A549 (cell line): ENCODE data around the gene CEP63. TPM values are rescaled to one million over a fixed set of nuclear protein-coding genes. Genes with fewer than 3 reads are reported as not detected.

Experiments
- ATAC-seq, 2 experiments: fragments of 200-7000 bp in 1 of 2; fragments of >200 bp in 1 of 2; cut with Nextera tagmentation in 1 of 2; cut with Tn5 transposase in 1 of 2; 3 replicates each; pipeline versions ENCODE4 v1.8.0 to v1.9.1; 2018 to 2020; ENCODE audit warnings: mild to moderate bottlenecking in 1 of 2, moderate library complexity in 1 of 2
- CTCF ChIA-PET: fragments of 300-600 bp; sonication (Branson Sonifier 250); formaldehyde crosslinking; extraction: SDS; loops from one replicate; lab custom pipeline; 2021; ENCODE audit warnings: antibody characterized with exemption, inconsistent platforms; lab: Yijun Ruan, JAX
- POLR2A ChIA-PET: fragments of 350-600 bp; formaldehyde crosslinking; extraction: SDS; loops from one replicate; lab custom pipeline; 2021; ENCODE audit warnings: antibody characterized with exemption, inconsistent platforms; lab: Yijun Ruan, JAX
- DNase-seq, 2 experiments: peaks; one replicate each; pipeline versions ENCODE4 v3.0.0 to v3.0.0-alpha.2; 2011 to 2016; ENCODE audit warnings: low read depth in 1 of 2, low spot score in 1 of 2
- FAIRE-seq: peaks from 2 replicates; lab custom pipeline; 2011; peaks lifted over from hg19 to GRCh38; lab: Jason Lieb, UNC
- H3K27ac ChIP-seq, 2 experiments: fragments of >200 bp; sonication (Bioruptor Twin); formaldehyde crosslinking; 3 replicates each; pipeline ENCODE4 v1.5.1; 2016 to 2017
- H3K4me1 ChIP-seq: fragments of >200 bp; sonication (Bioruptor Twin); formaldehyde crosslinking; 3 replicates; pipeline ENCODE4 v1.6.1; 2016
- H3K4me2 ChIP-seq: fragments of >200 bp; sonication (Bioruptor Twin); formaldehyde crosslinking; 3 replicates; pipeline ENCODE4 v1.6.1; 2016
- H3K4me3 ChIP-seq: fragments of >200 bp; sonication (Bioruptor Twin); formaldehyde crosslinking; 3 replicates; pipeline ENCODE4 v1.5.1; 2016
- H3K9me3 ChIP-seq: fragments of >200 bp; sonication (Bioruptor Twin); formaldehyde crosslinking; 3 replicates; pipeline ENCODE4 v1.6.1; 2016
- CBX2 ChIP-seq: fragments of 200-600 bp; sonication (generic); IDR thresholded peaks from 2 replicates; pipeline ENCODE4 v1.6.1; 2016; ENCODE audit warnings: low read depth, mild to moderate bottlenecking, borderline replicate concordance
- CHD4 ChIP-seq: fragments of 200-600 bp; sonication (generic); IDR thresholded peaks from 2 replicates; pipeline ENCODE4 v1.6.1; 2016; ENCODE audit warnings: antibody characterized with exemption, mild to moderate bottlenecking, borderline replicate concordance
- EHF ChIP-seq: fragments of 250-450 bp; sonication (Bioruptor Pico); IDR thresholded peaks from 2 replicates; pipeline ENCODE4 v1.5.0; 2020; ENCODE audit warnings: mild to moderate bottlenecking
- EP300 ChIP-seq, 2 experiments: fragments of >200 bp; sonication (Bioruptor Twin); formaldehyde crosslinking; IDR thresholded peaks; 2 replicates in 1 of 2; 3 replicates in 1 of 2; pipeline ENCODE4 v1.6.1; 2016 to 2017
- FOSB ChIP-seq: fragments of 250-450 bp; sonication (Bioruptor Pico); IDR thresholded peaks from 2 replicates; pipeline ENCODE4 v1.5.0; 2020; ENCODE audit warnings: mild to moderate bottlenecking, moderate library complexity
- HES2 ChIP-seq: fragments of >200 bp; sonication (Bioruptor Twin); formaldehyde crosslinking; IDR thresholded peaks from 2 replicates; pipeline ENCODE4 v1.6.1; 2016
- MAFK ChIP-seq: fragments of 450-650 bp; IDR thresholded peaks from 2 replicates; pipeline ENCODE4 v1.6.1; 2014; ENCODE audit not compliant: partially characterized antibody
- RARB ChIP-seq: fragments of 250-450 bp; sonication (Bioruptor Pico); IDR thresholded peaks from 2 replicates; pipeline ENCODE4 v1.8.0; 2021; ENCODE audit warnings: mild to moderate bottlenecking, moderate library complexity
- SMC3 ChIP-seq: fragments of >200 bp; sonication (Bioruptor Twin); formaldehyde crosslinking; IDR thresholded peaks from 3 replicates; pipeline ENCODE4 v1.6.1; 2018; ENCODE audit warnings: inconsistent platforms
- SREBF2 ChIP-seq: fragments of 450-650 bp; IDR thresholded peaks from 2 replicates; pipeline ENCODE4 v1.6.1; 2014; ENCODE audit warnings: mild to moderate bottlenecking, moderate library complexity
- ZFP36 ChIP-seq: fragments of 450-650 bp; IDR thresholded peaks from 2 replicates; pipeline ENCODE4 v1.6.1; 2014; ENCODE audit warnings: borderline replicate concordance; ENCODE audit not compliant: partially characterized antibody
- ZNF302 ChIP-seq: fragments of 250-450 bp; sonication (Bioruptor Pico); IDR thresholded peaks from 2 replicates; pipeline ENCODE4 v1.9.0; 2021; ENCODE audit warnings: inconsistent platforms, mild to moderate bottlenecking, moderate library complexity
- WGBS: methylation state at CpG from one replicate; pipeline ENCODE4 v1.1.6; 2017; ENCODE audit errors: missing lambda C conversion rate; 5-methylcytosine and 5-hydroxymethylcytosine counted together
- polyA plus RNA-seq, 4 experiments: library from polyadenylated mRNA; depleted of rRNA in 3 of 4; stranded (reverse); fragments of >200 nt; fragmentation: RNase III in 1 of 4; extraction: RNeasy Plus Mini Kit Qiagen cat#74134 plus additional on column Dnase treatment in 1 of 4; gene quantifications; 2 replicates in 3 of 4; 3 replicates in 1 of 4; pipeline ENCODE4 v1.2.3, GENCODE V29; 2011 to 2017
- TF ChIP-seq, protein P1 (sequence below): IDR thresholded peaks from 2 replicates; pipeline ENCODE4 v1.6.1; 2012
- TF ChIP-seq, protein P2 (sequence below): fragments of 200-600 bp; sonication (generic); IDR thresholded peaks from 2 replicates; pipeline ENCODE4 v1.6.1; 2016; ENCODE audit warnings: antibody characterized with exemption, mild to moderate bottlenecking, moderate library complexity
- TF ChIP-seq, protein P3 (sequence below): fragments of >200 bp; sonication (Bioruptor Twin); formaldehyde crosslinking; IDR thresholded peaks from 3 replicates; pipeline ENCODE4 v1.5.1; 2016

Gene CEP63
- polyA plus RNA-seq, 2 of the 4 experiments (the other 2 are of a cell fraction): 17.4 to 24.0 TPM

GRCh38 chr3:134496471-134497071 lies 10.7 kb downstream of the CEP63 start:
- DNase-seq: no peak
- H3K27ac ChIP-seq: no peak overlapping the region
- H3K4me3 ChIP-seq: no peak overlapping the region
- FAIRE-seq: no peak
- no peaks in the 10 kb centered on the region for H3K9me3 ChIP-seq
- no peaks in the 10 kb centered on the region for H3K4me1 ChIP-seq
- ChIA-PET POLR2A (no interaction called here), CTCF (no interaction called here)
- 78% methylated on average over 3 of the region's 3 CpGs for WGBS
- no peak overlapping the region for H3K4me2 ChIP-seq
- TF ChIP-seq EHF (CRISPR knock-in tag) (no peak), FOSB (CRISPR knock-in tag) (no peak), MAFK (no peak), CBX2 (no peak), RARB (CRISPR knock-in tag) (no peak), EP300 (IDR thresholded peaks at IDR 0.05) (no peak), SMC3 (no peak), ZFP36 (no peak), CHD4 (no peak), ZNF302 (CRISPR knock-in tag) (no peak), HES2 (no peak), SREBF2 (no peak)
- TF ChIP-seq, protein P1, sequence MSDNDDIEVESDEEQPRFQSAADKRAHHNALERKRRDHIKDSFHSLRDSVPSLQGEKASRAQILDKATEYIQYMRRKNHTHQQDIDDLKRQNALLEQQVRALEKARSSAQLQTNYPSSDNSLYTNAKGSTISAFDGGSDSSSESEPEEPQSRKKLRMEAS: no peak
- TF ChIP-seq, protein P2, sequence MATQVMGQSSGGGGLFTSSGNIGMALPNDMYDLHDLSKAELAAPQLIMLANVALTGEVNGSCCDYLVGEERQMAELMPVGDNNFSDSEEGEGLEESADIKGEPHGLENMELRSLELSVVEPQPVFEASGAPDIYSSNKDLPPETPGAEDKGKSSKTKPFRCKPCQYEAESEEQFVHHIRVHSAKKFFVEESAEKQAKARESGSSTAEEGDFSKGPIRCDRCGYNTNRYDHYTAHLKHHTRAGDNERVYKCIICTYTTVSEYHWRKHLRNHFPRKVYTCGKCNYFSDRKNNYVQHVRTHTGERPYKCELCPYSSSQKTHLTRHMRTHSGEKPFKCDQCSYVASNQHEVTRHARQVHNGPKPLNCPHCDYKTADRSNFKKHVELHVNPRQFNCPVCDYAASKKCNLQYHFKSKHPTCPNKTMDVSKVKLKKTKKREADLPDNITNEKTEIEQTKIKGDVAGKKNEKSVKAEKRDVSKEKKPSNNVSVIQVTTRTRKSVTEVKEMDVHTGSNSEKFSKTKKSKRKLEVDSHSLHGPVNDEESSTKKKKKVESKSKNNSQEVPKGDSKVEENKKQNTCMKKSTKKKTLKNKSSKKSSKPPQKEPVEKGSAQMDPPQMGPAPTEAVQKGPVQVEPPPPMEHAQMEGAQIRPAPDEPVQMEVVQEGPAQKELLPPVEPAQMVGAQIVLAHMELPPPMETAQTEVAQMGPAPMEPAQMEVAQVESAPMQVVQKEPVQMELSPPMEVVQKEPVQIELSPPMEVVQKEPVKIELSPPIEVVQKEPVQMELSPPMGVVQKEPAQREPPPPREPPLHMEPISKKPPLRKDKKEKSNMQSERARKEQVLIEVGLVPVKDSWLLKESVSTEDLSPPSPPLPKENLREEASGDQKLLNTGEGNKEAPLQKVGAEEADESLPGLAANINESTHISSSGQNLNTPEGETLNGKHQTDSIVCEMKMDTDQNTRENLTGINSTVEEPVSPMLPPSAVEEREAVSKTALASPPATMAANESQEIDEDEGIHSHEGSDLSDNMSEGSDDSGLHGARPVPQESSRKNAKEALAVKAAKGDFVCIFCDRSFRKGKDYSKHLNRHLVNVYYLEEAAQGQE: no peak
- TF ChIP-seq, protein P3, sequence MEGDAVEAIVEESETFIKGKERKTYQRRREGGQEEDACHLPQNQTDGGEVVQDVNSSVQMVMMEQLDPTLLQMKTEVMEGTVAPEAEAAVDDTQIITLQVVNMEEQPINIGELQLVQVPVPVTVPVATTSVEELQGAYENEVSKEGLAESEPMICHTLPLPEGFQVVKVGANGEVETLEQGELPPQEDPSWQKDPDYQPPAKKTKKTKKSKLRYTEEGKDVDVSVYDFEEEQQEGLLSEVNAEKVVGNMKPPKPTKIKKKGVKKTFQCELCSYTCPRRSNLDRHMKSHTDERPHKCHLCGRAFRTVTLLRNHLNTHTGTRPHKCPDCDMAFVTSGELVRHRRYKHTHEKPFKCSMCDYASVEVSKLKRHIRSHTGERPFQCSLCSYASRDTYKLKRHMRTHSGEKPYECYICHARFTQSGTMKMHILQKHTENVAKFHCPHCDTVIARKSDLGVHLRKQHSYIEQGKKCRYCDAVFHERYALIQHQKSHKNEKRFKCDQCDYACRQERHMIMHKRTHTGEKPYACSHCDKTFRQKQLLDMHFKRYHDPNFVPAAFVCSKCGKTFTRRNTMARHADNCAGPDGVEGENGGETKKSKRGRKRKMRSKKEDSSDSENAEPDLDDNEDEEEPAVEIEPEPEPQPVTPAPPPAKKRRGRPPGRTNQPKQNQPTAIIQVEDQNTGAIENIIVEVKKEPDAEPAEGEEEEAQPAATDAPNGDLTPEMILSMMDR: no peak
- no peak for ATAC-seq

DNA sequence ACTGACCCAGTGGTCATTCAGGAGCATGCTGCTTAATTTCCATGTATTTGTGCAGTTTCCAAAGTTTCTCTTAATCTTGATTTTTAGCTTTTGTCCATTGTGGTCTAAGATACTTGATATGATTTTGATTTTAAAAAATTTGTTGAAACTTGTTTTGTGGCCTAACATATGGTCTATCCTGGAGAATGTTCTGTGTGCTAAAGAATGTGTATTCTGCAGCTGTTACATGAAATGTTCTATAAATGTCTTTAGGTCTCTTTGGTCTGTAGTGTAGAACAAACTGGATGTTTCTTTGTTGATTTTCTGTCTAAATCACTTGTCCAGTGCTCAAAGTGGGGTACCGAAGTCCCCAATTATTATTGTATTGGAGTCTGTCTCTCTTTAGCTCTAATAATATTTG lies 17.4 kb downstream of the CEP63 start:
- ChIA-PET CTCF (interaction anchor here (0.8 kb wide), 1 partner anchor 23 kb away, joined by 3 read pairs; no protein-coding TSS in a partner anchor), POLR2A (interaction anchor here (0.6 kb wide), 1 partner anchor 19 kb away, joined by 3 read pairs; no protein-coding TSS in a partner anchor)
- no peak for FAIRE-seq
- ATAC-seq: no peak
- Histone ChIP-seq H3K4me1 (no peaks in the 10 kb centered on the region), H3K9me3 (peaks cover 4% of the 10 kb centered on the region; the same call in 1 of the 3 replicates), H3K27ac (no peak overlapping the region), H3K4me3 (no peak overlapping the region), H3K4me2 (no peak overlapping the region)
- no peak for DNase-seq
- WGBS: 96% methylated on average over 1 of the region's 1 CpG
- TF ChIP-seq, protein P3: no peak
- TF ChIP-seq, all 56 proteins: peak for 0
